B cell (primary cell): Measurements from ENCODE around the gene LNX1. TPM values are rescaled to one million over a fixed set of nuclear protein-coding genes. Genes with fewer than 3 reads are reported as not detected.

ENCODE experiments used
- ATAC-seq: fragments of 200-7000 bp; cut with Tn5 transposase; one replicate; pipeline ENCODE4 v1.10.0; 2021; ENCODE audit warnings: low read depth, mild to moderate bottlenecking, moderate number of reproducible peaks, moderate library complexity
- CTCF ChIA-PET: fragments of 350-600 bp; sonication (Branson Sonifier 250); formaldehyde crosslinking; loops from one replicate; lab custom pipeline; 2021; ENCODE audit warnings: antibody characterized with exemption, inconsistent platforms; lab: Charles Lee
- POLR2A ChIA-PET: fragments of 350-600 bp; sonication (Branson Sonifier 250); formaldehyde crosslinking; loops from one replicate; lab custom pipeline; 2021; ENCODE audit warnings: antibody characterized with exemption; lab: Charles Lee
- DNase-seq: peaks from one replicate; pipeline ENCODE4 v3.0.0; 2013
- H2AFZ ChIP-seq: 2 replicates; pipeline ENCODE4 v1.6.1; 2012; ENCODE audit warnings: mild to moderate bottlenecking, low read depth, low read length; ENCODE audit not compliant: insufficient read depth, poor library complexity, severe bottlenecking
- H3K27ac ChIP-seq, 2 donors: 1 replicate in 1 of 2; 2 replicates in 1 of 2; pipeline ENCODE4 v1.5.1; 2012 to 2013; ENCODE audit warnings: low read length in 2 of 2, mild to moderate bottlenecking in 2 of 2, moderate library complexity in 1 of 2
- H3K27me3 ChIP-seq, 4 experiments: fragments of 200-600 bp in 1 of 4; sonication (generic) in 1 of 4; replicated peaks in 1 of 4; 1 replicate in 2 of 4; 2 replicates in 2 of 4; pipeline versions ENCODE4 v1.6.1 to v1.7.0; 2013 to 2016; ENCODE audit warnings: low read length in 3 of 4, mild to moderate bottlenecking in 2 of 4, mixed read lengths in 1 of 4, moderate library complexity in 1 of 4; ENCODE audit not compliant: insufficient read depth in 4 of 4, control insufficient read depth in 3 of 4; ENCODE audit errors: control extremely low read depth in 1 of 4
- H3K36me3 ChIP-seq, 2 experiments: replicated peaks in 1 of 2; 1 replicate in 1 of 2; 2 replicates in 1 of 2; pipeline versions ENCODE4 v1.6.1 to v1.7.1; 2013; ENCODE audit warnings: low read length in 1 of 2; ENCODE audit not compliant: insufficient read depth in 2 of 2, control insufficient read depth in 1 of 2; ENCODE audit errors: control extremely low read depth in 1 of 2, extremely low read depth in 1 of 2
- H3K4me1 ChIP-seq, 2 donors: fragments of 200-600 bp in 1 of 2; sonication (generic) in 1 of 2; 1 replicate in 1 of 2; 2 replicates in 1 of 2; pipeline versions ENCODE4 v1.5.1 to v1.6.1; 2013 to 2017; ENCODE audit warnings: low read length in 2 of 2; ENCODE audit not compliant: control insufficient read depth in 2 of 2, insufficient read depth in 2 of 2
- H3K4me2 ChIP-seq: replicated peaks from 2 replicates; pipeline ENCODE3; 2012; ENCODE audit warnings: mild to moderate bottlenecking, low read depth, low read length; ENCODE audit not compliant: poor library complexity, severe bottlenecking
- H3K4me3 ChIP-seq, 5 experiments: fragments of 200-600 bp in 1 of 5; sonication (generic) in 1 of 5; 1 replicate in 3 of 5; 2 replicates in 2 of 5; pipeline versions ENCODE4 v1.5.1 to v1.7.0; 2011 to 2016; ENCODE audit warnings: low read length in 4 of 5, mild to moderate bottlenecking in 4 of 5, low read depth in 2 of 5, control low read depth in 1 of 5, moderate library complexity in 1 of 5; ENCODE audit not compliant: insufficient read depth in 1 of 5; ENCODE audit errors: control extremely low read depth in 1 of 5, extremely low read depth in 1 of 5
- H3K79me2 ChIP-seq: fragments of 200-600 bp; sonication (generic); one replicate; pipeline ENCODE4 v1.6.0; 2016; ENCODE audit warnings: low read length; ENCODE audit not compliant: control insufficient read depth, insufficient read depth
- H3K9ac ChIP-seq: fragments of 200-600 bp; sonication (generic); 2 replicates; pipeline ENCODE4 v1.6.1; 2017; ENCODE audit warnings: mild to moderate bottlenecking, low read length, moderate library complexity
- H3K9me3 ChIP-seq, 3 donors: one replicate each; pipeline versions ENCODE4 v1.6.1 to v1.7.1; 2013; ENCODE audit warnings: low read length in 2 of 3; ENCODE audit not compliant: control insufficient read depth in 2 of 3, insufficient read depth in 1 of 3; ENCODE audit errors: control extremely low read depth in 1 of 3
- H4K20me1 ChIP-seq: 2 replicates; pipeline ENCODE4 v1.6.0; 2012; ENCODE audit warnings: mild to moderate bottlenecking, low read length; ENCODE audit not compliant: insufficient read depth, control insufficient read depth, poor library complexity, severe bottlenecking
- H3K27ac Mint-ChIP-seq: one replicate; pipeline ENCODE4 v1.8.0; 2021; ENCODE audit warnings: mixed read lengths
- H3K27me3 Mint-ChIP-seq: one replicate; pipeline ENCODE4 v1.8.0; 2021; ENCODE audit warnings: mixed read lengths
- H3K4me1 Mint-ChIP-seq: one replicate; pipeline ENCODE4 v1.8.0; 2021; ENCODE audit warnings: mixed read lengths
- H3K4me3 Mint-ChIP-seq: one replicate; pipeline ENCODE4 v1.8.0; 2021; ENCODE audit warnings: mixed read lengths
- H3K9me3 Mint-ChIP-seq: one replicate; pipeline ENCODE4 v1.8.0; 2022; ENCODE audit warnings: mixed read lengths; ENCODE audit not compliant: insufficient read depth
- CTCF ChIP-seq: fragments of 200-600 bp; IDR thresholded peaks from one replicate; pipeline ENCODE4 v1.8.0; 2022; ENCODE audit warnings: antibody characterized with exemption, mild to moderate bottlenecking
- EZH2 ChIP-seq: IDR thresholded peaks from 2 replicates; pipeline ENCODE4 v1.6.1; 2012; ENCODE audit warnings: borderline replicate concordance, low read depth, mild to moderate bottlenecking, moderate library complexity, low read length; ENCODE audit not compliant: insufficient read depth, poor library complexity, severe bottlenecking
- WGBS: methylation state at CpG from one replicate; pipeline ENCODE4 v1.1.5; 2013; ENCODE audit warnings: missing lambda C conversion rate; ENCODE audit not compliant: insufficient coverage; 5-methylcytosine and 5-hydroxymethylcytosine counted together
- intact Hi-C: fragments of 100-400 bp; cut with micrococcal nuclease; formaldehyde crosslinking; loops from one replicate; pipeline ENCODE4 v1.10.0; 2022
- polyA plus RNA-seq: library from polyadenylated mRNA; depleted of rRNA; stranded (reverse); fragments of >200 nt; gene quantifications from 2 replicates; pipeline ENCODE4 v1.2.3, GENCODE V29; 2012
- total RNA-seq, 2 donors: library from RNA; stranded (reverse); fragments of 120-200 nt in 1 of 2; gene quantifications; 1 replicate in 1 of 2; 2 replicates in 1 of 2; pipeline versions ENCODE4 v1.2.3 to v1.2.4, GENCODE V29; 2013 to 2022

The LNX1 gene
- total and polyA plus RNA-seq, 2 donors (not counting 1 experiment from before 2014, with no cell fraction given), result not detected

- POLR2A ChIA-PET, result no interaction called here
These were observed 158.5 kb downstream of the LNX1 start for GRCh38 chr4:53432528-53433424.

More at GRCh38 chr4:53432528-53433424, 158.5 kb downstream of the LNX1 start:
- Histone ChIP-seq H3K4me1 (no peaks in the 10 kb centered on the region), H3K9ac (no peak overlapping the region), H3K36me3 (peaks cover 8 to 47% of the 10 kb centered on the region in 2 experiments), H3K4me2 (no peak overlapping the region), H3K9me3 (no peaks in the 10 kb centered on the region), H3K79me2 (no peaks in the 10 kb centered on the region), H3K27me3 (no peaks in the 10 kb centered on the region), H3K4me3 (no peak overlapping the region), H4K20me1 (no peaks in the 10 kb centered on the region), H2AFZ (no peak overlapping the region), H3K27ac (no peak overlapping the region)
- Mint-ChIP-seq H3K27ac (no peak overlapping the region), H3K27me3 (no peaks in the 10 kb centered on the region), H3K9me3 (no peaks in the 10 kb centered on the region), H3K4me3 (no peak overlapping the region), H3K4me1 (peaks cover 2% of the 10 kb centered on the region)
- TF ChIP-seq EZH2, result no peak
- no peak for TF ChIP-seq CTCF
- intact Hi-C loops, result loop anchor here (10.0 kb wide), 1 partner anchor 48 kb away; no protein-coding TSS in a partner anchor
- no peak for DNase-seq
- 100% methylated on average over 1 of the region's 4 CpGs for WGBS
- no peak for ATAC-seq
- CTCF ChIA-PET, result no interaction called here
